Activated CD8-positive, alpha-beta T cell treated with anti-CD3 and anti-CD28 coated beads for 36 hours (primary cell): Measurements from ENCODE around the gene TFPI2. TPM values are rescaled to one million over a fixed set of nuclear protein-coding genes. Genes with fewer than 3 reads are reported as not detected.

Experiments
- ATAC-seq: fragments of 200-7000 bp; cut with Tn5 transposase; one replicate; pipeline ENCODE4 v1.10.0; 2021; ENCODE audit warnings: mild to moderate bottlenecking, moderate library complexity
- CTCF ChIA-PET: fragments of 350-600 bp; sonication (Branson Sonifier 250); formaldehyde crosslinking; loops from one replicate; lab custom pipeline; 2021; ENCODE audit warnings: antibody characterized with exemption; lab: Charles Lee
- POLR2A ChIA-PET: fragments of 350-600 bp; sonication (Branson Sonifier 250); formaldehyde crosslinking; loops from one replicate; lab custom pipeline; 2021; ENCODE audit warnings: antibody characterized with exemption; lab: Charles Lee
- DNase-seq: peaks from one replicate; pipeline ENCODE4 v3.0.0-alpha.2; 2020
- H3K27ac Mint-ChIP-seq: one replicate; pipeline ENCODE4 v1.8.0; 2021; ENCODE audit warnings: mild to moderate bottlenecking, mixed read lengths
- H3K27me3 Mint-ChIP-seq: one replicate; pipeline ENCODE4 v1.8.0; 2021; ENCODE audit warnings: mixed read lengths
- H3K36me3 Mint-ChIP-seq: one replicate; pipeline ENCODE4 v1.8.0; 2021; ENCODE audit warnings: low read depth, mixed read lengths
- H3K4me1 Mint-ChIP-seq: one replicate; pipeline ENCODE4 v1.8.0; 2021; ENCODE audit warnings: low read depth, mixed read lengths
- H3K4me3 Mint-ChIP-seq: one replicate; pipeline ENCODE4 v1.8.0; 2021; ENCODE audit warnings: mild to moderate bottlenecking, moderate library complexity, mixed read lengths
- H3K9me3 Mint-ChIP-seq: one replicate; pipeline ENCODE4 v1.8.0; 2021; ENCODE audit warnings: mixed read lengths
- intact Hi-C: fragments of 100-400 bp; cut with micrococcal nuclease; formaldehyde crosslinking; loops from one replicate; pipeline ENCODE4 v1.10.0; 2022
- total RNA-seq, 2 experiments: library from RNA; stranded (reverse); gene quantifications; one replicate each; pipeline ENCODE4 v1.2.3, GENCODE V29; 2021
- TF ChIP-seq, protein P1 (sequence below): fragments of 200-600 bp; IDR thresholded peaks from one replicate; pipeline ENCODE4 v1.8.0; 2022; ENCODE audit warnings: antibody characterized with exemption, mild to moderate bottlenecking

Gene TFPI2
- total RNA-seq, 2 experiments from 2014 or later = not detected

DNA sequence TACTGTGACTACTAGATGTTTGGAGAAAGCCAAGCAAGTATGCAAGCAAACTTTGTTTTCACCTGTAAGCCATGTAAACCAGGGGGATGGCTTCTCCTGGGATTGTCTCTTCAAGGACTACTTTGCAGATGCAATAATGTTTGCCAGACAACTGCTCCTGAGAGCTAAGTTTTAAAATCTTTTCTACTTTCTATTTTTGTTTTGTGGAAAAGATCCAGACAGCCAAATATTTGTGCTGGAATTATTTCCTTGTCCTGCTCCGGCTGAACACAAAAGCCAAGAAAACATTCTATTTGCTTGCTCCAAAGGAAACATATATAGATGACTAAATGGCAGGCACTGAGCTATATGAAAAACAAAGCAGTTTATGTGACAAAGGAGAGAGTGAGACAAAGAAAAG, 51.6 kb downstream of the TFPI2 start:
- TF ChIP-seq, protein P1, sequence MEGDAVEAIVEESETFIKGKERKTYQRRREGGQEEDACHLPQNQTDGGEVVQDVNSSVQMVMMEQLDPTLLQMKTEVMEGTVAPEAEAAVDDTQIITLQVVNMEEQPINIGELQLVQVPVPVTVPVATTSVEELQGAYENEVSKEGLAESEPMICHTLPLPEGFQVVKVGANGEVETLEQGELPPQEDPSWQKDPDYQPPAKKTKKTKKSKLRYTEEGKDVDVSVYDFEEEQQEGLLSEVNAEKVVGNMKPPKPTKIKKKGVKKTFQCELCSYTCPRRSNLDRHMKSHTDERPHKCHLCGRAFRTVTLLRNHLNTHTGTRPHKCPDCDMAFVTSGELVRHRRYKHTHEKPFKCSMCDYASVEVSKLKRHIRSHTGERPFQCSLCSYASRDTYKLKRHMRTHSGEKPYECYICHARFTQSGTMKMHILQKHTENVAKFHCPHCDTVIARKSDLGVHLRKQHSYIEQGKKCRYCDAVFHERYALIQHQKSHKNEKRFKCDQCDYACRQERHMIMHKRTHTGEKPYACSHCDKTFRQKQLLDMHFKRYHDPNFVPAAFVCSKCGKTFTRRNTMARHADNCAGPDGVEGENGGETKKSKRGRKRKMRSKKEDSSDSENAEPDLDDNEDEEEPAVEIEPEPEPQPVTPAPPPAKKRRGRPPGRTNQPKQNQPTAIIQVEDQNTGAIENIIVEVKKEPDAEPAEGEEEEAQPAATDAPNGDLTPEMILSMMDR = no peak
- POLR2A ChIA-PET = no interaction called here
- CTCF ChIA-PET = no interaction called here
- Mint-ChIP-seq H3K36me3 (no peaks in the 10 kb centered on the region), H3K9me3 (no peaks in the 10 kb centered on the region), H3K27ac (no peak overlapping the region), H3K4me1 (no peaks in the 10 kb centered on the region), H3K4me3 (no peak overlapping the region), H3K27me3 (no peaks in the 10 kb centered on the region)
- ATAC-seq = no peak
- DNase-seq = no peak
- intact Hi-C loops = no loop called here

DNA sequence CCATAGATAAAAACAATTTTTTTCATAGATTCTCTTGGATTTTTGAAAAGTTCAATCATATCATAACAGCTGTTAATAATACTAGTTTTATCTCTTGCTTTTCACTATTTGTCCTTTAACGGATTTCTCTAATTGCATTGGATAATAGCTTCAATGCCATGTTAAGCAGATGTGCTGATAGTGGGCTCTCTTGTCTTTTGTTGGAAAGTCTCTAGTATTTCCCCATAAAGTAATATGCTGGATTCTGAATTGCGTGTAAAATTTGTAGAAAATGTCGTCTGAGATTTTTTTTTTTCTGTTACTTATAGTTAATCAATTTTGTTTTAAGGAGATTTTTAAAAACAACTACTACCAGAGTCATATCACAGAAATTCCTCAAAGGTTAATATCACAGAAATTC, 53.3 kb downstream of the TFPI2 start:
- Mint-ChIP-seq H3K27me3 (no peaks in the 10 kb centered on the region), H3K27ac (no peak overlapping the region), H3K36me3 (no peaks in the 10 kb centered on the region), H3K4me3 (no peak overlapping the region), H3K4me1 (no peaks in the 10 kb centered on the region), H3K9me3 (no peaks in the 10 kb centered on the region)
- ATAC-seq (no peak), DNase-seq (no peak)
- TF ChIP-seq, protein P1 = no peak
- intact Hi-C loops = no loop called here
- CTCF ChIA-PET = no interaction called here
- POLR2A ChIA-PET = no interaction called here

DNA sequence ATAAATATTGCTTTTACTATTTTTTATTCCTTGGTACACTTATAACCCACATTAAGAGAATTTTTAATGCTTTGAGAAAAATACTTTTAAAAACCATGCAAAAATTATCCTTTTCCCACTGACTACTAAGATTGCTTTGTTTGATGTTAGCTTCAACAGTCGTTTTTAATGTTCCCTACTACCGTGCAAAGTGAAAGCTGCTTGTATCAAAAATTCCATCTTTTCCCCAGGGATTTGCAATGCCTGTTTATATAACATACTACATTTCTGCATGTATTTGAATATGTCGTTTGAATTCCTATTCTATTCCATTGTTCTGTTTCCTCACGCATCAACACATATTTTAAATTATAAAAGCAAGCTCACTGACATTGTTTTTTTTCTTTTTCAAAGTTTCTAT, 54.4 kb downstream of the TFPI2 start:
- no peak for DNase-seq
- ChIA-PET POLR2A (no interaction called here), CTCF (no interaction called here)
- ATAC-seq = no peak
- Mint-ChIP-seq H3K9me3 (no peaks in the 10 kb centered on the region), H3K4me1 (no peaks in the 10 kb centered on the region), H3K27me3 (no peaks in the 10 kb centered on the region), H3K27ac (no peak overlapping the region), H3K4me3 (no peak overlapping the region), H3K36me3 (no peaks in the 10 kb centered on the region)
- intact Hi-C loops = no loop called here
- TF ChIP-seq, protein P1 = no peak

DNA sequence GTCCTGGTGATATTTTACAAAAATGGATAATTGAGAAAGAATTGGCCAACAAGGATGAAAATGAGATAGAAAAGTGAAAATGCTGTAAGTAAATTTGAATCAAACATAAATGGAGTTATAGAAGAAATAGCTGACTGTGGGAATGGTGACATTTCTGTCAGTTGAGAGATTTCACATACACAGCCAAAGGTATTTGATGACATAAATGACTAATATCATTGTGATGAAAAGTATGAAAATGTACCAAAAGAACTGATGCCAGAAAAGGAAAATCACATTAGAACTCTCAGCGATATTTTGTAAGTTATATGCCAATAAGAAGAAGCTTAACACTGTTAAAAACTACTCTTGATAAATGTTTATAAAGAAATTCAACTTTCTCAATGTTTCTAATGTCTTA, 54.9 kb downstream of the TFPI2 start:
- ATAC-seq = no peak
- CTCF ChIA-PET = no interaction called here
- Mint-ChIP-seq H3K4me1 (no peaks in the 10 kb centered on the region), H3K9me3 (no peaks in the 10 kb centered on the region), H3K27me3 (no peaks in the 10 kb centered on the region), H3K27ac (no peak overlapping the region), H3K4me3 (no peak overlapping the region), H3K36me3 (no peaks in the 10 kb centered on the region)
- TF ChIP-seq, protein P1 = no peak
- intact Hi-C loops = no loop called here
- POLR2A ChIA-PET = no interaction called here
- no peak for DNase-seq

Other genes with a start within 250 kb of the TFPI2 start
- gene GNGT1, start 15.8 kb upstream of the TFPI2 start, total RNA-seq = not detected
- gene GNG11, start 31.0 kb upstream of the TFPI2 start, total RNA-seq = not detected
- 10 to 100 TPM; 17.6 to 20.8 TPM for gene BET1, start 113.6 kb upstream of the TFPI2 start, total RNA-seq